HL-60 (cell line): ENCODE data around the gene SPATA22.
"Not testable (repeated sequence)": the region's sequence is repeated elsewhere in the genome, so short reads cannot be mapped to it uniquely, and the experiment has no call there.

Experiments
- DNase-seq, 2 experiments: peaks; one replicate each; pipeline ENCODE4 v3.0.0-alpha.2; 2010 to 2020; ENCODE audit warnings: low read depth in 1 of 2, low spot score in 1 of 2
- H3K27ac ChIP-seq: fragments of 250-450 bp; sonication (Bioruptor Pico); replicated peaks from 2 replicates; pipeline ENCODE4 v1.5.1; 2020; ENCODE audit warnings: mild to moderate bottlenecking, moderate library complexity
- H3K27me3 ChIP-seq: fragments of 250-450 bp; sonication (Bioruptor Pico); 2 replicates; pipeline ENCODE4 v1.5.1; 2021; ENCODE audit warnings: mild to moderate bottlenecking, moderate library complexity; ENCODE audit not compliant: insufficient read depth, poor library complexity, severe bottlenecking
- H3K4me3 ChIP-seq: replicated peaks from 2 replicates; pipeline ENCODE4 v1.5.1; 2011; ENCODE audit warnings: mild to moderate bottlenecking, control low read depth, low read length; ENCODE audit not compliant: insufficient read depth
- GABPA ChIP-seq: IDR thresholded peaks from 2 replicates; pipeline ENCODE4 v1.6.1; 2012; ENCODE audit warnings: low read depth
- POLR2AphosphoS5 ChIP-seq: IDR thresholded peaks from 2 replicates; pipeline ENCODE4 v1.6.1; 2012; ENCODE audit warnings: low read depth
- REST ChIP-seq: IDR thresholded peaks from 2 replicates; pipeline ENCODE4 v1.6.1; 2012; ENCODE audit warnings: low read depth; ENCODE audit not compliant: insufficient replicate concordance
- SPI1 ChIP-seq: IDR thresholded peaks from 2 replicates; pipeline ENCODE4 v1.6.1; 2012; ENCODE audit warnings: low read depth, mild to moderate bottlenecking, borderline replicate concordance
- TF ChIP-seq, protein P1 (sequence below): IDR thresholded peaks from one replicate; pipeline ENCODE4 v1.5.1; 2011; ENCODE audit warnings: low read length, control low read depth, inconsistent platforms; ENCODE audit not compliant: insufficient read depth

Gene SPATA22

DNA sequence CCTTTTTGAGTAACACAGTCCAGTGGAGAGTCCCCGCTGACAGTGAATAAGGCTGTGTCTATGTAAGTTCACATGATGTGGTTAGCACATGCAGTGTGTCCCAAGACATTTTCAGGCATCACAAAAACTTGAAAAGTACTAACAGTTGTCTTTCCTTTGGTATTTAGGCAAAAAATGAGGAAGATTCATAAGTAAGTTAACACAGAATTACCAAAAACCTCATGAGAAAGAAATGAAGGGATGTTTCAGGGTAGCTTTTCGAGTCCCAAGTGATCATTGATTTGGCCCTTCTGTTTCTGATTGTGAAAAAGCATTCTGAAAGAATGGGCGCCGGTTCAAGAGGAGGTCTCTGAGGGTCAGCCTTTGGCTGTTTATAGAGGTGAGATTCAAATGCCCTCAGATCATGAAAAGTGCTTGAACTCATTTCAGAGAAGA is 3.6 kb upstream of the SPATA22 start:
- no peak for DNase-seq
- Histone ChIP-seq H3K27me3 (no peaks in the 10 kb centered on the region), H3K27ac (no peak overlapping the region), H3K4me3 (no peak overlapping the region)
- TF ChIP-seq SPI1 (no peak), GABPA (no peak), REST (no peak), POLR2AphosphoS5 (no peak)
- TF ChIP-seq, protein P1, sequence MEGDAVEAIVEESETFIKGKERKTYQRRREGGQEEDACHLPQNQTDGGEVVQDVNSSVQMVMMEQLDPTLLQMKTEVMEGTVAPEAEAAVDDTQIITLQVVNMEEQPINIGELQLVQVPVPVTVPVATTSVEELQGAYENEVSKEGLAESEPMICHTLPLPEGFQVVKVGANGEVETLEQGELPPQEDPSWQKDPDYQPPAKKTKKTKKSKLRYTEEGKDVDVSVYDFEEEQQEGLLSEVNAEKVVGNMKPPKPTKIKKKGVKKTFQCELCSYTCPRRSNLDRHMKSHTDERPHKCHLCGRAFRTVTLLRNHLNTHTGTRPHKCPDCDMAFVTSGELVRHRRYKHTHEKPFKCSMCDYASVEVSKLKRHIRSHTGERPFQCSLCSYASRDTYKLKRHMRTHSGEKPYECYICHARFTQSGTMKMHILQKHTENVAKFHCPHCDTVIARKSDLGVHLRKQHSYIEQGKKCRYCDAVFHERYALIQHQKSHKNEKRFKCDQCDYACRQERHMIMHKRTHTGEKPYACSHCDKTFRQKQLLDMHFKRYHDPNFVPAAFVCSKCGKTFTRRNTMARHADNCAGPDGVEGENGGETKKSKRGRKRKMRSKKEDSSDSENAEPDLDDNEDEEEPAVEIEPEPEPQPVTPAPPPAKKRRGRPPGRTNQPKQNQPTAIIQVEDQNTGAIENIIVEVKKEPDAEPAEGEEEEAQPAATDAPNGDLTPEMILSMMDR = no peak

- H3K4me3 ChIP-seq = no peak overlapping the region
- TF ChIP-seq GABPA (no peak), POLR2AphosphoS5 (no peak), SPI1 (no peak), REST (no peak)
- TF ChIP-seq, protein P1 = no peak
- H3K27ac ChIP-seq = no peak overlapping the region
- no peaks in the 10 kb centered on the region for H3K27me3 ChIP-seq
- DNase-seq = no peak
These were observed 2.6 kb upstream of the SPATA22 start for GRCh38 chr17:3474212-3474611.

GRCh38 chr17:3472137-3472536 is 518 bp upstream of the SPATA22 start:
- no peak for DNase-seq
- TF ChIP-seq SPI1 = no peak
- TF ChIP-seq POLR2AphosphoS5 = no peak
- no peak for TF ChIP-seq GABPA
- Histone ChIP-seq H3K27me3 (no peaks in the 10 kb centered on the region), H3K27ac (no peak overlapping the region), H3K4me3 (no peak overlapping the region)

- DNase-seq = no peak
- H3K27ac ChIP-seq = no peak overlapping the region
- no peak overlapping the region for H3K4me3 ChIP-seq
- H3K27me3 ChIP-seq = no peaks in the 10 kb centered on the region
- TF ChIP-seq REST (no peak), POLR2AphosphoS5 (no peak), SPI1 (no peak), GABPA (no peak)
- TF ChIP-seq, protein P1 = no peak
These were observed 2.1 kb downstream of the SPATA22 start for GRCh38 chr17:3469529-3469928.

- not testable (repeated sequence) for H3K27ac ChIP-seq, H3K4me3 ChIP-seq, H3K27me3 ChIP-seq, DNase-seq
These were observed 5.3 kb downstream of the SPATA22 start for GRCh38 chr17:3466355-3466754.
